ENCODE results near the gene GNG7. TPM values are rescaled to one million over a fixed set of nuclear protein-coding genes. Genes with fewer than 3 reads are reported as not detected.

Gene GNG7
- total and polyA plus RNA-seq, 2 donors (not counting 3 experiments of a cell fraction or from before 2014, with no cell fraction given): 0.29 to 0.84 TPM

GRCh38 chr19:2487090-2487489 is 215.4 kb downstream of the GNG7 start:
- H4K20me1 ChIP-seq (replicated peaks; ENCODE audit: control insufficient read depth, extremely low read depth, insufficient read depth, low read length): no peaks in the 10 kb centered on the region
- H3K9ac ChIP-seq (replicated peaks; ENCODE audit: extremely low read depth, insufficient read depth, low read length): no peak overlapping the region
- H3K9me1 ChIP-seq (replicated peaks; ENCODE audit: control insufficient read depth, extremely low read depth, insufficient read depth, low read length): no peaks in the 10 kb centered on the region
- TF ChIP-seq POLR2A (IDR thresholded peaks at IDR 0.05; ENCODE audit: low read depth, low read length) (no peak), FOS (IDR thresholded peaks at IDR 0.05; ENCODE audit: borderline replicate concordance, insufficient read depth, low read length) (no peak), JUN (IDR thresholded peaks at IDR 0.05; ENCODE audit: borderline replicate concordance, insufficient read depth, insufficient read length, low read depth) (no peak), EZH2 (IDR thresholded peaks at IDR 0.05; ENCODE audit: borderline replicate concordance, low read depth, low read length, severe bottlenecking) (no peak), MYC (IDR thresholded peaks at IDR 0.05; ENCODE audit: low read depth, low read length) (no peak), GATA2 (IDR thresholded peaks at IDR 0.05; ENCODE audit: insufficient read depth, insufficient read length, low read depth, low read length) (no peak), POLR2AphosphoS5 (IDR thresholded peaks at IDR 0.05; ENCODE audit: insufficient read depth, low read depth, low read length) (no peak), MAX (IDR thresholded peaks at IDR 0.05; ENCODE audit: insufficient read depth, insufficient read length) (no peak), CTCF (IDR thresholded peaks at IDR 0.05; ENCODE audit: extremely low read depth in 1 of 2, insufficient read depth in 1 of 2, low read depth in 1 of 2, low read length in 2 of 2) (no peak)
- no peaks in the 10 kb centered on the region for H3K9me3 ChIP-seq (replicated peaks; ENCODE audit: control insufficient read depth, insufficient read depth, low read length)
- FAIRE-seq: no peak
- intact Hi-C loops (cut with micrococcal nuclease) (no loop called here), dilution Hi-C loops (cut with MboI; ENCODE audit: extremely low pct_ligation_motif_present, low sequenced_read_pairs) (no loop called here)
- DNase-seq (ENCODE audit: low read depth, low spot score): no peak
- POLR2A ChIA-PET: interaction anchor here (1.3 to 2.3 kb wide), 2 partner anchors 11 kb away, joined by 4 to 11 read pairs; partner anchors contain the start of gene GADD45B
- H3K4me2 ChIP-seq (ENCODE audit: insufficient read depth, low read length): no peak overlapping the region
- H3K4me3 ChIP-seq (replicated peaks in 1 of 3; ENCODE audit: insufficient read depth in 1 of 3, low read depth in 1 of 3, low read length in 3 of 3): no peak overlapping the region
- peaks cover 18% of the 10 kb centered on the region for H3K4me1 ChIP-seq (ENCODE audit: control insufficient read depth, extremely low read depth, insufficient read depth, low read length)
- CTCF ChIA-PET: no interaction called here
- H2AFZ ChIP-seq (ENCODE audit: low read depth, low read length): no peak overlapping the region
- no peak overlapping the region for H3K27ac ChIP-seq (ENCODE audit: insufficient read depth, low read depth, low read length)
- BruUV-seq (replicated peaks): no TSS peak
- no peaks in the 10 kb centered on the region for H3K79me2 ChIP-seq (ENCODE audit: control insufficient read depth, insufficient read depth, low read length)
- no peaks in the 10 kb centered on the region for H3K36me3 ChIP-seq (ENCODE audit: control insufficient read depth in 2 of 2, extremely low read depth in 1 of 2, insufficient read depth in 2 of 2, low read length in 2 of 2)
- H3K27me3 ChIP-seq (ENCODE audit: control insufficient read depth in 2 of 2, insufficient read depth in 2 of 2, low read length in 2 of 2): no peaks in the 10 kb centered on the region

Measured in endothelial cell of umbilical vein (primary cell).